ENCODE results near the gene PRDM2. TPM values are rescaled to one million over a fixed set of nuclear protein-coding genes. Genes with fewer than 3 reads are reported as not detected.
A peak's percentile ranks its signal among the peaks of the same experiment; 100 is the strongest.

Gene PRDM2
- total RNA-seq, 4 donors from 2014 or later, result 34.7 to 70.1 (median 53.0) TPM

GRCh38 chr1:13701271-13701640 lies 1.3 kb downstream of the PRDM2 start:
- Histone ChIP-seq H3K36me3 (no peaks in the 10 kb centered on the region), H3K4me1 (peaks cover 0 to 6% (median 1%) of the 10 kb centered on the region in 4 donors), H3K27ac (peak overlapping the region; percentile 89 to 97 (median 94)), H3K4me3 (peak overlapping the region; percentile 72 to 87 (median 72)), H3K27me3 (no peaks in the 10 kb centered on the region), H3K9me3 (no peaks in the 10 kb centered on the region)
- TF ChIP-seq CTCF (IDR thresholded peaks at IDR 0.05), result no peak
- TF ChIP-seq POLR2A (IDR thresholded peaks at IDR 0.05), result no peak
- peak in 1 of 3 donors; percentile 41 for DNase-seq

- Histone ChIP-seq H3K9me3 (no peaks in the 10 kb centered on the region), H3K27me3 (no peaks in the 10 kb centered on the region), H3K36me3 (no peaks in the 10 kb centered on the region), H3K4me3 (no peak overlapping the region), H3K27ac (peak overlapping the region in 2 of 4 donors; percentile 97), H3K4me1 (peaks cover 0 to 6% (median 2%) of the 10 kb centered on the region in 4 donors)
- TF ChIP-seq CTCF (IDR thresholded peaks at IDR 0.05), result no peak
- peak in 2 of 3 donors; percentile 82 to 87 for DNase-seq
Observed at GRCh38 chr1:13702425-13703127, 2.6 kb downstream of the PRDM2 start.

GRCh38 chr1:13703128-13703513 lies 3.1 kb downstream of the PRDM2 start:
- Histone ChIP-seq H3K4me3 (no peak overlapping the region), H3K9me3 (no peaks in the 10 kb centered on the region), H3K36me3 (no peaks in the 10 kb centered on the region), H3K4me1 (peaks cover 0 to 6% (median 2%) of the 10 kb centered on the region in 4 donors), H3K27me3 (no peaks in the 10 kb centered on the region), H3K27ac (peak overlapping the region in 2 of 4 donors; percentile 97)
- TF ChIP-seq CTCF (IDR thresholded peaks at IDR 0.05) (no peak), POLR2A (IDR thresholded peaks at IDR 0.05) (no peak)
- DNase-seq, result no peak

- peaks cover 0 to 6% (median 2%) of the 10 kb centered on the region in 4 donors for H3K4me1 ChIP-seq
- TF ChIP-seq CTCF (IDR thresholded peaks at IDR 0.05) (peak in 1 of 6 experiments; percentile 37), POLR2A (IDR thresholded peaks at IDR 0.05) (no peak)
- no peak for DNase-seq
- no peak overlapping the region for H3K4me3 ChIP-seq
- H3K27ac ChIP-seq, result peak overlapping the region in 2 of 4 donors; percentile 97
- no peaks in the 10 kb centered on the region for H3K27me3 ChIP-seq
- H3K36me3 ChIP-seq, result no peaks in the 10 kb centered on the region
- no peaks in the 10 kb centered on the region for H3K9me3 ChIP-seq
Observed at GRCh38 chr1:13703558-13704490, 3.8 kb downstream of the PRDM2 start.

GRCh38 chr1:13706046-13706445 lies 6.1 kb downstream of the PRDM2 start:
- Histone ChIP-seq H3K36me3 (no peaks in the 10 kb centered on the region), H3K4me3 (no peak overlapping the region), H3K27me3 (no peaks in the 10 kb centered on the region), H3K4me1 (peaks cover 0 to 10% (median 2%) of the 10 kb centered on the region in 4 donors), H3K27ac (no peak overlapping the region), H3K9me3 (no peaks in the 10 kb centered on the region)
- TF ChIP-seq POLR2A (IDR thresholded peaks at IDR 0.05), result no peak
- TF ChIP-seq CTCF (IDR thresholded peaks at IDR 0.05), result no peak
- DNase-seq, result no peak

All from Peyer's patch (tissue), 4 donors.